ENCODE data around the gene PSMA6. TPM values are rescaled to one million over a fixed set of nuclear protein-coding genes. Genes with fewer than 3 reads are reported as not detected.

PSMA6 gene
- total and polyA plus RNA-seq, 2 of the 13 experiments (the other 11 are each of a cell fraction or from before 2014, with no cell fraction given) = 525 to 1,109 TPM

GRCh38 chr14:35365130-35366055, 73.2 kb downstream of the PSMA6 start (continued):
- TF ChIP-seq CENPBD1 (CRISPR knock-in tag; IDR thresholded peaks at IDR 0.05; ENCODE audit: borderline replicate concordance, low read depth) (no peak), ZNF180 (CRISPR knock-in tag; IDR thresholded peaks at IDR 0.05; ENCODE audit: borderline replicate concordance, low read depth) (no peak), ZNF605 (CRISPR knock-in tag; IDR thresholded peaks at IDR 0.05) (peak; percentile 79; the same call in 1 of the 2 replicates), KDM6A (CRISPR knock-in tag; IDR thresholded peaks at IDR 0.05; ENCODE audit: low read depth) (peak; percentile 53; the same call in 1 of the 2 replicates), LCORL (IDR thresholded peaks at IDR 0.05) (no peak), LCORL (CRISPR knock-in tag; IDR thresholded peaks at IDR 0.05) (peak; percentile 97), ZNF768 (CRISPR knock-in tag; IDR thresholded peaks at IDR 0.05) (no peak; the same call in 1 of the 2 replicates), ONECUT2 (CRISPR knock-in tag; IDR thresholded peaks at IDR 0.05) (no peak), ZNF446 (CRISPR knock-in tag; IDR thresholded peaks at IDR 0.05) (no peak; the same call in 1 of the 2 replicates), GMEB2 (CRISPR knock-in tag; IDR thresholded peaks at IDR 0.05; ENCODE audit: low read depth) (no peak), PLRG1 (conservative IDR thresholded peaks at IDR 0.05) (no peak), KLF15 (CRISPR knock-in tag; IDR thresholded peaks at IDR 0.05; ENCODE audit: borderline replicate concordance) (no peak), TCF7 (IDR thresholded peaks at IDR 0.05; ENCODE audit: low read depth) (peak; percentile 44; the same call in 1 of the 2 replicates), MYC (CRISPR knock-in tag; IDR thresholded peaks at IDR 0.05; ENCODE audit: borderline replicate concordance) (peak; percentile 51; the same call in 1 of the 2 replicates), ZNF737 (CRISPR knock-in tag; IDR thresholded peaks at IDR 0.05; ENCODE audit: borderline replicate concordance) (no peak), ZNF556 (CRISPR knock-in tag; IDR thresholded peaks at IDR 0.05; ENCODE audit: borderline replicate concordance) (no peak), ZNF574 (CRISPR knock-in tag; IDR thresholded peaks at IDR 0.05) (peak; percentile 81)
- TF ChIP-seq, protein P1, sequence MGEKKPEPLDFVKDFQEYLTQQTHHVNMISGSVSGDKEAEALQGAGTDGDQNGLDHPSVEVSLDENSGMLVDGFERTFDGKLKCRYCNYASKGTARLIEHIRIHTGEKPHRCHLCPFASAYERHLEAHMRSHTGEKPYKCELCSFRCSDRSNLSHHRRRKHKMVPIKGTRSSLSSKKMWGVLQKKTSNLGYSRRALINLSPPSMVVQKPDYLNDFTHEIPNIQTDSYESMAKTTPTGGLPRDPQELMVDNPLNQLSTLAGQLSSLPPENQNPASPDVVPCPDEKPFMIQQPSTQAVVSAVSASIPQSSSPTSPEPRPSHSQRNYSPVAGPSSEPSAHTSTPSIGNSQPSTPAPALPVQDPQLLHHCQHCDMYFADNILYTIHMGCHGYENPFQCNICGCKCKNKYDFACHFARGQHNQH (CRISPR knock-in tag; IDR thresholded peaks at IDR 0.05) = peak; percentile 98
- TF ChIP-seq, protein P2, sequence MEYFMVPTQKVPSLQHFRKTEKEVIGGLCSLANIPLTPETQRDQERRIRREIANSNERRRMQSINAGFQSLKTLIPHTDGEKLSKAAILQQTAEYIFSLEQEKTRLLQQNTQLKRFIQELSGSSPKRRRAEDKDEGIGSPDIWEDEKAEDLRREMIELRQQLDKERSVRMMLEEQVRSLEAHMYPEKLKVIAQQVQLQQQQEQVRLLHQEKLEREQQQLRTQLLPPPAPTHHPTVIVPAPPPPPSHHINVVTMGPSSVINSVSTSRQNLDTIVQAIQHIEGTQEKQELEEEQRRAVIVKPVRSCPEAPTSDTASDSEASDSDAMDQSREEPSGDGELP (IDR thresholded peaks at IDR 0.05; ENCODE audit: borderline replicate concordance, low read depth) = peak; percentile 97
